Choroid plexus epithelial cell (primary cell): ENCODE data around the gene SLC13A5.

Experiments used
- DNase-seq: peaks from one replicate; pipeline ENCODE4 v3.0.0-alpha.2; 2010; ENCODE audit warnings: low read depth
- H3K4me3 ChIP-seq: 2 replicates; pipeline ENCODE4 v1.5.1; 2011; ENCODE audit warnings: low read depth, mild to moderate bottlenecking, control low read depth, low read length, moderate library complexity
- CTCF ChIP-seq: conservative IDR thresholded peaks from 2 replicates; pipeline ENCODE4 v1.5.1; 2011; ENCODE audit warnings: low read depth, mild to moderate bottlenecking, control low read depth, inconsistent platforms, low read length, moderate library complexity

SLC13A5 gene

GRCh38 chr17:6713130-6713917 lies at the start of gene SLC13A5:
Gene SLC13A5, minus strand, starts transcription at chr17:6713369. Its CDS starts 36 bp downstream, at chr17:6713333.
- DNase-seq: peak; percentile 15
- TF ChIP-seq CTCF: peak; percentile 33

GRCh38 chr17:6761779-6762178 lies 48.6 kb upstream of the SLC13A5 start:
- DNase-seq: no peak
- no peak overlapping the region for H3K4me3 ChIP-seq
- no peak for TF ChIP-seq CTCF

More at GRCh38 chr17:6713130-6713917, at the start of gene SLC13A5:
- H3K4me3 ChIP-seq: peak within 1 kb of the TSS; percentile 14

GRCh38 chr17:6757747-6758146 lies 44.6 kb upstream of the SLC13A5 start:
- no peak overlapping the region for H3K4me3 ChIP-seq
- no peak for TF ChIP-seq CTCF
- DNase-seq: no peak

- no peak for DNase-seq
- no peak for TF ChIP-seq CTCF
- H3K4me3 ChIP-seq: peak overlapping the region; percentile 64
Measured at GRCh38 chr17:6756425-6757031, 43.4 kb upstream of the SLC13A5 start.

- DNase-seq: peak; percentile 87
- no peak for TF ChIP-seq CTCF
- H3K4me3 ChIP-seq: peak within 1 kb of the TSS; percentile 64
Measured at GRCh38 chr17:6755731-6756184, 42.6 kb upstream of the SLC13A5 start, which contains the start of gene XAF1. Gene XAF1, plus strand, starts transcription at chr17:6756046. Its CDS starts 33 bp downstream, at chr17:6756079.

- no peak for TF ChIP-seq CTCF
- DNase-seq: peak; percentile 47
- peak overlapping the region; percentile 64 for H3K4me3 ChIP-seq
Measured at GRCh38 chr17:6755281-6755680, 42.1 kb upstream of the SLC13A5 start.

- no peak for TF ChIP-seq CTCF
- H3K4me3 ChIP-seq: no peak overlapping the region
- peak; percentile 14 for DNase-seq
Measured at GRCh38 chr17:6753546-6753945, 40.4 kb upstream of the SLC13A5 start.
